Measurements from ENCODE around the gene RNF217. TPM values are rescaled to one million over a fixed set of nuclear protein-coding genes. Genes with fewer than 3 reads are reported as not detected.

The RNF217 gene
- total and polyA plus RNA-seq, 2 donors from 2014 or later: 3.1 to 18.7 TPM

GRCh38 chr6:125077453-125077852, 115.2 kb downstream of the RNF217 start:
- no peak for FAIRE-seq
- Histone ChIP-seq H3K9ac (ENCODE audit: low read length in 3 of 3) (no peak overlapping the region), H3K9me3 (ENCODE audit: control insufficient read depth in 2 of 3, insufficient read depth in 1 of 3, low read length in 3 of 3) (no peaks in the 10 kb centered on the region), H3K36me3 (ENCODE audit: control insufficient read depth in 2 of 3, insufficient read depth in 3 of 3, low read length in 3 of 3) (peaks cover 0 to 2% (median 0%) of the 10 kb centered on the region in 3 donors), H3K27me3 (ENCODE audit: control insufficient read depth, insufficient read depth, low read length) (no peaks in the 10 kb centered on the region), H3K4me1 (ENCODE audit: control insufficient read depth in 2 of 3, insufficient read depth in 2 of 3, low read depth in 1 of 3, low read length in 3 of 3) (no peaks in the 10 kb centered on the region), H3K27ac (ENCODE audit: low read depth in 2 of 2, low read length in 2 of 2) (no peak overlapping the region), H3K4me3 (ENCODE audit: low read length in 3 of 3) (no peak overlapping the region)
- intact Hi-C loops (cut with DNase I): no loop called here
- no peak for DNase-seq
- no peak for TF ChIP-seq CTCF (IDR thresholded peaks at IDR 0.05; ENCODE audit: borderline replicate concordance, extremely low read depth, insufficient read depth)

- H3K4me1 ChIP-seq (ENCODE audit: control insufficient read depth in 2 of 3, insufficient read depth in 2 of 3, low read depth in 1 of 3, low read length in 3 of 3): no peaks in the 10 kb centered on the region
- intact Hi-C loops (cut with DNase I): no loop called here
- H3K36me3 ChIP-seq (ENCODE audit: control insufficient read depth in 2 of 3, insufficient read depth in 3 of 3, low read length in 3 of 3): peaks cover 0 to 5% (median 2%) of the 10 kb centered on the region in 3 donors
- FAIRE-seq (no peak), DNase-seq (no peak)
- no peak overlapping the region for H3K27ac ChIP-seq (ENCODE audit: low read depth in 2 of 2, low read length in 2 of 2)
- H3K27me3 ChIP-seq (ENCODE audit: control insufficient read depth, insufficient read depth, low read length): no peaks in the 10 kb centered on the region
- no peaks in the 10 kb centered on the region for H3K9me3 ChIP-seq (ENCODE audit: control insufficient read depth in 2 of 3, insufficient read depth in 1 of 3, low read length in 3 of 3)
- no peak overlapping the region for H3K4me3 ChIP-seq (ENCODE audit: low read length in 3 of 3)
- H3K9ac ChIP-seq (ENCODE audit: low read length in 3 of 3): no peak overlapping the region
- TF ChIP-seq CTCF (IDR thresholded peaks at IDR 0.05; ENCODE audit: borderline replicate concordance, extremely low read depth, insufficient read depth): no peak
Measured at GRCh38 chr6:125078602-125079321, 116.5 kb downstream of the RNF217 start.

GRCh38 chr6:125082908-125083683, 120.9 kb downstream of the RNF217 start:
- no peak for TF ChIP-seq CTCF (IDR thresholded peaks at IDR 0.05; ENCODE audit: borderline replicate concordance, extremely low read depth, insufficient read depth)
- intact Hi-C loops (cut with DNase I): no loop called here
- no peak overlapping the region for H3K27ac ChIP-seq (ENCODE audit: low read depth in 2 of 2, low read length in 2 of 2)
- FAIRE-seq (no peak), DNase-seq (no peak)
- H3K9ac ChIP-seq (ENCODE audit: low read length in 3 of 3): no peak overlapping the region
- no peaks in the 10 kb centered on the region for H3K27me3 ChIP-seq (ENCODE audit: control insufficient read depth, insufficient read depth, low read length)
- H3K36me3 ChIP-seq (ENCODE audit: control insufficient read depth in 2 of 3, insufficient read depth in 3 of 3, low read length in 3 of 3): peaks cover 0 to 5% (median 2%) of the 10 kb centered on the region in 3 donors
- no peak overlapping the region for H3K4me3 ChIP-seq (ENCODE audit: low read length in 3 of 3)
- no peaks in the 10 kb centered on the region for H3K4me1 ChIP-seq (ENCODE audit: control insufficient read depth in 2 of 3, insufficient read depth in 2 of 3, low read depth in 1 of 3, low read length in 3 of 3)
- no peaks in the 10 kb centered on the region for H3K9me3 ChIP-seq (ENCODE audit: control insufficient read depth in 2 of 3, insufficient read depth in 1 of 3, low read length in 3 of 3)

Measured in kidney (tissue), 14 donors.